IMR-90 (cell line): ENCODE results near the gene KLHL29. TPM values are rescaled to one million over a fixed set of nuclear protein-coding genes. Genes with fewer than 3 reads are reported as not detected.

Source experiments
- ATAC-seq: fragments of 200-7000 bp; cut with Tn5 transposase; 2 replicates; pipeline ENCODE4 v1.9.1; 2020; ENCODE audit warnings: low read depth, mild to moderate bottlenecking, moderate library complexity
- BruUV-seq: library from RNA; stranded (reverse); fragments of 400-500 nt; replicated peaks from 2 replicates; lab custom pipeline; 2021; lab: Mats Ljungman, UMichigan
- CTCF ChIA-PET: fragments of 300-600 bp; formaldehyde crosslinking; extraction: SDS; loops from one replicate; lab custom pipeline; 2021; ENCODE audit warnings: antibody characterized with exemption; lab: Yijun Ruan, JAX
- POLR2A ChIA-PET: fragments of 300-600 bp; sonication (Branson Sonifier 250); formaldehyde crosslinking; loops from one replicate; lab custom pipeline; 2022; ENCODE audit warnings: antibody characterized with exemption; ENCODE audit not compliant: unreplicated experiment; lab: Charles Lee
- DNase-seq: peaks from one replicate; pipeline ENCODE4 v3.0.0; 2013
- H2AFZ ChIP-seq: replicated peaks from 2 replicates; pipeline ENCODE3; 2013; ENCODE audit warnings: low read length, mild to moderate bottlenecking; ENCODE audit not compliant: poor library complexity
- H2AK5ac ChIP-seq: 2 replicates; pipeline ENCODE4 v1.6.1; 2013; ENCODE audit warnings: low read depth, low read length, inconsistent platforms
- H2AK9ac ChIP-seq: replicated peaks from 2 replicates; pipeline ENCODE3; 2013; ENCODE audit warnings: mild to moderate bottlenecking, low read depth, low read length, moderate library complexity; ENCODE audit not compliant: poor library complexity
- H2BK120ac ChIP-seq: 2 replicates; pipeline ENCODE4 v1.6.1; 2013; ENCODE audit warnings: low read depth, low read length, inconsistent platforms
- H2BK15ac ChIP-seq: 3 replicates; pipeline ENCODE4 v1.6.1; 2013; ENCODE audit warnings: low read depth, low read length, inconsistent platforms
- H2BK20ac ChIP-seq: 2 replicates; pipeline ENCODE4 v1.6.1; 2013; ENCODE audit warnings: low read depth, mild to moderate bottlenecking, inconsistent platforms, low read length, moderate library complexity
- H2BK5ac ChIP-seq: 2 replicates; pipeline ENCODE4 v1.6.1; 2013; ENCODE audit warnings: mild to moderate bottlenecking, low read depth, low read length, inconsistent platforms; ENCODE audit not compliant: poor library complexity, severe bottlenecking
- H3K14ac ChIP-seq: replicated peaks from 2 replicates; pipeline ENCODE4 v1.6.1; 2013; ENCODE audit warnings: low read depth, low read length, inconsistent platforms
- H3K18ac ChIP-seq: 2 replicates; pipeline ENCODE4 v1.6.1; 2013; ENCODE audit warnings: low read depth, low read length, control low read depth
- H3K23ac ChIP-seq: 2 replicates; pipeline ENCODE4 v1.6.1; 2013; ENCODE audit warnings: low read depth, low read length, inconsistent platforms
- H3K27ac ChIP-seq: 2 replicates; pipeline ENCODE4 v1.5.1; 2013; ENCODE audit warnings: mild to moderate bottlenecking, control low read depth, low read length; ENCODE audit not compliant: insufficient read depth
- H3K27me3 ChIP-seq: 2 replicates; pipeline ENCODE4 v1.6.1; 2013; ENCODE audit warnings: low read length; ENCODE audit not compliant: control insufficient read depth, insufficient read depth
- H3K36me3 ChIP-seq: 2 replicates; pipeline ENCODE4 v1.6.1; 2013; ENCODE audit warnings: low read length, mixed read lengths; ENCODE audit not compliant: control insufficient read depth, insufficient read depth
- H3K4ac ChIP-seq: 2 replicates; pipeline ENCODE4 v1.6.1; 2013; ENCODE audit warnings: low read depth, low read length, inconsistent platforms
- H3K4me1 ChIP-seq: 2 replicates; pipeline ENCODE4 v1.6.1; 2013; ENCODE audit warnings: low read length, mixed read lengths; ENCODE audit not compliant: control insufficient read depth, insufficient read depth
- H3K4me2 ChIP-seq: 2 replicates; pipeline ENCODE4 v1.6.1; 2013; ENCODE audit warnings: low read depth, mild to moderate bottlenecking, control low read depth, low read length, moderate library complexity
- H3K4me3 ChIP-seq: 2 replicates; pipeline ENCODE4 v1.5.1; 2013; ENCODE audit warnings: low read depth, mild to moderate bottlenecking, control low read depth, low read length, moderate library complexity; ENCODE audit not compliant: insufficient read depth
- H3K56ac ChIP-seq: 2 replicates; pipeline ENCODE4 v1.6.1; 2013; ENCODE audit warnings: low read length, inconsistent platforms; ENCODE audit not compliant: insufficient read depth; ENCODE audit errors: extremely low read depth
- H3K79me1 ChIP-seq, 2 experiments: 2 replicates each; pipeline ENCODE4 v1.6.1; 2013; ENCODE audit warnings: low read length in 2 of 2, inconsistent platforms in 1 of 2, low read depth in 1 of 2
- H3K9ac ChIP-seq: 2 replicates; pipeline ENCODE4 v1.6.1; 2013; ENCODE audit warnings: low read depth, low read length, control low read depth
- H3K9me1 ChIP-seq: 2 replicates; pipeline ENCODE4 v1.6.1; 2013; ENCODE audit warnings: low read length, inconsistent platforms; ENCODE audit not compliant: insufficient read depth
- H3K9me3 ChIP-seq: 2 replicates; pipeline ENCODE4 v1.6.1; 2013; ENCODE audit warnings: low read length; ENCODE audit not compliant: control insufficient read depth, insufficient read depth
- H4K20me1 ChIP-seq: 2 replicates; pipeline ENCODE4 v1.6.1; 2013; ENCODE audit warnings: low read length, inconsistent platforms; ENCODE audit not compliant: insufficient read depth
- H4K5ac ChIP-seq: 2 replicates; pipeline ENCODE4 v1.6.1; 2013; ENCODE audit warnings: mild to moderate bottlenecking, low read depth, low read length, control low read depth
- H4K8ac ChIP-seq, 2 experiments: 2 replicates each; pipeline ENCODE4 v1.6.1; 2013; ENCODE audit warnings: low read depth in 2 of 2, low read length in 2 of 2, control low read depth in 1 of 2, inconsistent platforms in 1 of 2
- H4K91ac ChIP-seq: 2 replicates; pipeline ENCODE4 v1.6.1; 2013; ENCODE audit warnings: low read depth, low read length, inconsistent platforms; ENCODE audit not compliant: insufficient read depth
- MXI1 ChIP-seq: IDR thresholded peaks from 2 replicates; pipeline ENCODE4 v1.6.1; 2012; ENCODE audit warnings: low read depth, mild to moderate bottlenecking, low read length, moderate library complexity, borderline replicate concordance
- whole genome bisulfite sequencing, 2 experiments: methylation state at CpG; one replicate each; pipeline versions ENCODE4 v1.1.5 to v1.1.7; 2013; ENCODE audit warnings: missing lambda C conversion rate in 2 of 2; ENCODE audit not compliant: insufficient read length in 1 of 2; ENCODE audit errors: extremely low coverage in 2 of 2; 5-methylcytosine and 5-hydroxymethylcytosine counted together
- dilution Hi-C: fragments of 300-500 bp; cut with HindIII; formaldehyde crosslinking; loops from one replicate; pipeline ENCODE4 v1.14.3; 2018; ENCODE audit warnings: low sequenced_read_pairs; ENCODE audit not compliant: unreplicated experiment
- in situ Hi-C: fragments of 300-500 bp; cut with MboI; formaldehyde crosslinking; loops from 3 replicates; pipeline ENCODE4 v1.14.3; 2019; ENCODE audit warnings: low sequenced_read_pairs, inconsistent platforms, mixed read lengths
- intact Hi-C: fragments of 100-400 bp; cut with micrococcal nuclease; formaldehyde crosslinking; loops from 2 replicates; pipeline ENCODE4 v1.10.0; 2022
- polyA plus RNA-seq, 3 experiments: library from polyadenylated mRNA; depleted of rRNA; stranded (reverse); fragments of >200 nt; gene quantifications; 2 replicates each; pipeline ENCODE4 v1.2.3, GENCODE V29; 2012; ENCODE audit warnings: low replicate concordance in 1 of 3
- total RNA-seq: library from RNA; depleted of rRNA; stranded (reverse); fragments of >200 nt; gene quantifications from 2 replicates; pipeline ENCODE4 v1.2.3, GENCODE V29; 2012

Gene KLHL29
- total and polyA plus RNA-seq, 2 of the 4 experiments (the other 2 are of a cell fraction) = 2.0 to 8.0 TPM

DNA sequence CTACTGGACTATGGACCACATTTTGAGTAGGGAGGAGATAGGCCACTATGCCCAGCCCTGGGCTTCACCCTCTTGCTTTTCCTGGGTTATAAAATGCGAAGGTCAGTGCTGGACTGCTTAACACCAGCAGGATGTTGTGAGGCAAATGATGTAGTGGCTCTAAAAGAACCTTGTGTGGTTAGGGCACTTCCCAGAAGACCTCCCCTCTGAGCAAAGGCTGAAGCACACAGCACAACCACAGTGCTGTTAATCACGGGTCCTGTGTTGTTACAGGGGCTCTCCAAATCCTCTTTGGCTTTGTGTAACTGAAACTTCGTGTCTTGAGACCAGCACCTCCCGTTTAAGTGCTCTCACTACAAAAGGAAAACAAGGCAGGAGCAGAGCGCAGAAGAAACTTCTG is 166.9 kb downstream of the KLHL29 start:
- no peak overlapping the region for H3K14ac ChIP-seq
- WGBS, 2 experiments = 100% methylated on average over 1 of the region's 5 CpGs; no CpG with 5 or more reads in 1 of the 2 experiments
- H3K9me1 ChIP-seq = peaks cover 7% of the 10 kb centered on the region; the same call in 1 of the 2 replicates
- H3K56ac ChIP-seq = no peak overlapping the region
- no peak overlapping the region for H2BK120ac ChIP-seq
- H4K8ac ChIP-seq = no peak overlapping the region
- no peak overlapping the region for H3K9ac ChIP-seq
- H2AK9ac ChIP-seq = no peak overlapping the region
- ChIA-PET POLR2A (no interaction called here), CTCF (no interaction called here)
- no peak overlapping the region for H3K4me3 ChIP-seq
- H2AFZ ChIP-seq = no peak overlapping the region
- no peak overlapping the region for H2BK20ac ChIP-seq
- no peak overlapping the region for H3K4ac ChIP-seq
- no peaks in the 10 kb centered on the region for H3K36me3 ChIP-seq
- H4K5ac ChIP-seq = no peak overlapping the region
- no peaks in the 10 kb centered on the region for H3K27me3 ChIP-seq
- no peak for TF ChIP-seq MXI1
- H3K27ac ChIP-seq = no peak overlapping the region
- H3K9me3 ChIP-seq = no peaks in the 10 kb centered on the region
- no peak overlapping the region for H2BK5ac ChIP-seq
- H3K4me2 ChIP-seq = no peak overlapping the region
- no peak overlapping the region for H3K23ac ChIP-seq
- BruUV-seq = no TSS peak
- DNase-seq (no peak), ATAC-seq (no peak)
- H2AK5ac ChIP-seq = no peak overlapping the region; the same call in 1 of the 2 replicates
- intact Hi-C loops (no loop called here), in situ Hi-C loops (no loop called here), dilution Hi-C loops (no loop called here)
- peaks cover 6% of the 10 kb centered on the region for H3K4me1 ChIP-seq
- peaks cover 3% of the 10 kb centered on the region; the same call in 1 of the 2 replicates for H4K20me1 ChIP-seq
- H3K79me1 ChIP-seq = peaks cover 0 to 5% of the 10 kb centered on the region in 2 experiments; a peak in 3 of 4 replicates
- no peak overlapping the region for H3K18ac ChIP-seq
- H2BK15ac ChIP-seq = no peak overlapping the region
- no peak overlapping the region for H4K91ac ChIP-seq
